Measurements from ENCODE around the gene MT1B. TPM values are rescaled to one million over a fixed set of nuclear protein-coding genes. Genes with fewer than 3 reads are reported as not detected.

The MT1B gene
- total and polyA plus RNA-seq, 2 of the 13 experiments (the other 11 are each of a cell fraction or from before 2014, with no cell fraction given): 0.89 TPM; not detected in 1

Other genes starting within 250 kb of the MT1B start
- gene AMFR, start 226.3 kb upstream of the MT1B start, total RNA-seq (2016; rRNA removed; fragmentation: Illumina TruSeq; extraction: Trizol): 80.0 and 108 TPM in 2 replicates
- gene AMFR, start 226.3 kb upstream of the MT1B start, polyA plus RNA-seq (2011; rRNA removed): 52.9 and 65.3 TPM in 2 replicates
- gene NUDT21, start 200.6 kb upstream of the MT1B start, total RNA-seq (2016; rRNA removed; fragmentation: Illumina TruSeq; extraction: Trizol): 210 and 320 TPM in 2 replicates
- 162 and 177 TPM in 2 replicates for gene NUDT21, start 200.6 kb upstream of the MT1B start, polyA plus RNA-seq (2011; rRNA removed)
- gene OGFOD1, start 200.3 kb upstream of the MT1B start, total RNA-seq (2016; rRNA removed; fragmentation: Illumina TruSeq; extraction: Trizol): 81.3 and 160 TPM in 2 replicates
- gene OGFOD1, start 200.3 kb upstream of the MT1B start, polyA plus RNA-seq (2011; rRNA removed): 31.1 and 35.2 TPM in 2 replicates
- 59.7 and 63.5 TPM in 2 replicates for gene BBS2, start 131.9 kb upstream of the MT1B start, total RNA-seq (2016; rRNA removed; fragmentation: Illumina TruSeq; extraction: Trizol)
- gene BBS2, start 131.9 kb upstream of the MT1B start, polyA plus RNA-seq (2011; rRNA removed): 58.2 and 68.3 TPM in 2 replicates
- gene MT4, start 86.8 kb upstream of the MT1B start, total RNA-seq (2016; rRNA removed; fragmentation: Illumina TruSeq; extraction: Trizol): not detected in 2 replicates
- not detected in 2 replicates for gene MT4, start 86.8 kb upstream of the MT1B start, polyA plus RNA-seq (2011; rRNA removed)
- gene MT3, start 62.4 kb upstream of the MT1B start, total RNA-seq (2016; rRNA removed; fragmentation: Illumina TruSeq; extraction: Trizol): not detected in 2 replicates
- not detected in 2 replicates for gene MT3, start 62.4 kb upstream of the MT1B start, polyA plus RNA-seq (2011; rRNA removed)
- gene MT2A, start 43.3 kb upstream of the MT1B start, total RNA-seq (2016; rRNA removed; fragmentation: Illumina TruSeq; extraction: Trizol): 371 and 409 TPM in 2 replicates
- 115 and 135 TPM in 2 replicates for gene MT2A, start 43.3 kb upstream of the MT1B start, polyA plus RNA-seq (2011; rRNA removed)
- 1,072 and 1,398 TPM in 2 replicates for gene MT1E, start 26.1 kb upstream of the MT1B start, total RNA-seq (2016; rRNA removed; fragmentation: Illumina TruSeq; extraction: Trizol)
- 65.7 and 110 TPM in 2 replicates for gene MT1E, start 26.1 kb upstream of the MT1B start, polyA plus RNA-seq (2011; rRNA removed)
- 4.6 and 5.5 TPM in 2 replicates for gene MT1M, start 19.2 kb upstream of the MT1B start, total RNA-seq (2016; rRNA removed; fragmentation: Illumina TruSeq; extraction: Trizol)
- gene MT1M, start 19.2 kb upstream of the MT1B start, polyA plus RNA-seq (2011; rRNA removed): not detected in 2 replicates
- 10.4 and 14.0 TPM in 2 replicates for gene MT1A, start 13.2 kb upstream of the MT1B start, total RNA-seq (2016; rRNA removed; fragmentation: Illumina TruSeq; extraction: Trizol)
- gene MT1A, start 13.2 kb upstream of the MT1B start, polyA plus RNA-seq (2011; rRNA removed): 4.8 and 8.3 TPM in 2 replicates
- 169 and 211 TPM in 2 replicates for gene MT1F, start 6.1 kb downstream of the MT1B start, total RNA-seq (2016; rRNA removed; fragmentation: Illumina TruSeq; extraction: Trizol)
- 1.2 and 1.9 TPM in 2 replicates for gene MT1F, start 6.1 kb downstream of the MT1B start, polyA plus RNA-seq (2011; rRNA removed)
- 377 and 511 TPM in 2 replicates for gene MT1G, start 16.2 kb downstream of the MT1B start, total RNA-seq (2016; rRNA removed; fragmentation: Illumina TruSeq; extraction: Trizol)
- 1.1 and 3.6 TPM in 2 replicates for gene MT1G, start 16.2 kb downstream of the MT1B start, polyA plus RNA-seq (2011; rRNA removed)
- 0.60 TPM in 1 of 2 replicates, not detected in the other for gene MT1H, start 17.9 kb downstream of the MT1B start, total RNA-seq (2016; rRNA removed; fragmentation: Illumina TruSeq; extraction: Trizol)
- not detected in 2 replicates for gene MT1H, start 17.9 kb downstream of the MT1B start, polyA plus RNA-seq (2011; rRNA removed)
- gene MT1X, start 30.6 kb downstream of the MT1B start, total RNA-seq (2016; rRNA removed; fragmentation: Illumina TruSeq; extraction: Trizol): 288 and 327 TPM in 2 replicates
- 9.8 and 19.7 TPM in 2 replicates for gene MT1X, start 30.6 kb downstream of the MT1B start, polyA plus RNA-seq (2011; rRNA removed)
- 140 and 192 TPM in 2 replicates for gene NUP93, start 78.2 kb downstream of the MT1B start, total RNA-seq (2016; rRNA removed; fragmentation: Illumina TruSeq; extraction: Trizol)
- 50.1 and 58.5 TPM in 2 replicates for gene NUP93, start 78.2 kb downstream of the MT1B start, polyA plus RNA-seq (2011; rRNA removed)
- gene SLC12A3, start 213.3 kb downstream of the MT1B start, total RNA-seq (2016; rRNA removed; fragmentation: Illumina TruSeq; extraction: Trizol): not detected in 2 replicates
- gene SLC12A3, start 213.3 kb downstream of the MT1B start, polyA plus RNA-seq (2011; rRNA removed): 5.1 and 6.2 TPM in 2 replicates